ENCODE data around the gene ANKRD53. TPM values are rescaled to one million over a fixed set of nuclear protein-coding genes. Genes with fewer than 3 reads are reported as not detected.

The ANKRD53 gene
- total RNA-seq, 1 experiment from 2014 or later: not detected

- no peak for TF ChIP-seq REST (IDR thresholded peaks at IDR 0.05; ENCODE audit: low read depth)
- TF ChIP-seq CBX3 (IDR thresholded peaks at IDR 0.05; ENCODE audit: low read depth): no peak
- TF ChIP-seq YY1 (IDR thresholded peaks at IDR 0.05; ENCODE audit: extremely low read depth, insufficient replicate concordance, low read depth, low read length): no peak
- TF ChIP-seq SP1 (IDR thresholded peaks at IDR 0.05; ENCODE audit: low read depth): no peak
- no peak for TF ChIP-seq EZH2phosphoT487 (IDR thresholded peaks at IDR 0.05; ENCODE audit: borderline replicate concordance)
- no peak for TF ChIP-seq SRF (IDR thresholded peaks at IDR 0.05; ENCODE audit: low read depth)
- TF ChIP-seq MAX (IDR thresholded peaks at IDR 0.05): no peak
- no peak for TF ChIP-seq RAD21 (IDR thresholded peaks at IDR 0.05; ENCODE audit: low read depth)
Observed at GRCh38 chr2:70931376-70932000, 46.9 kb upstream of the ANKRD53 start (continued).

- Histone ChIP-seq H3K36me3 (ENCODE audit: control insufficient read depth in 1 of 2, insufficient read depth in 2 of 2, low read length in 2 of 2) (no peaks in the 10 kb centered on the region), H3K9me2 (ENCODE audit: insufficient read depth) (no peaks in the 10 kb centered on the region), H3K9ac (ENCODE audit: low read length) (no peak overlapping the region), H3K4me2 (ENCODE audit: low read length) (no peak overlapping the region), H3K4me3 (replicated peaks in 1 of 2; ENCODE audit: low read depth in 1 of 2, low read length in 2 of 2) (no peak overlapping the region), H3K27me3 (ENCODE audit: insufficient read depth, low read length) (no peaks in the 10 kb centered on the region), H3K9me3 (ENCODE audit: control insufficient read depth in 1 of 2, insufficient read depth in 1 of 2, low read depth in 1 of 2, low read length in 2 of 2) (no peaks in the 10 kb centered on the region), H3K4me1 (ENCODE audit: control insufficient read depth in 1 of 2, insufficient read depth in 2 of 2, low read length in 2 of 2) (peaks cover 0 to 4% of the 10 kb centered on the region in 2 experiments; a peak in 1 of 4 replicates), H2AFZ (ENCODE audit: low read depth, low read length, poor library complexity, severe bottlenecking) (no peak overlapping the region), H3K79me2 (ENCODE audit: insufficient read depth, low read length) (no peaks in the 10 kb centered on the region), H4K20me1 (ENCODE audit: insufficient read depth) (no peaks in the 10 kb centered on the region), H3K27ac (ENCODE audit: low read depth, low read length) (no peak overlapping the region)
- ChIA-PET RAD21 (ENCODE audit: low non-redundant PET in 1 of 2, low total read pairs in 2 of 2, uncharacterized antibody in 2 of 2, unreplicated experiment in 2 of 2) (no interaction called here), POLR2A (no interaction called here), CTCF (no interaction called here)
- ATAC-seq: no peak
- intact Hi-C loops (cut with micrococcal nuclease): no loop called here
- no peak for TF ChIP-seq ZBTB33 (IDR thresholded peaks at IDR 0.05; ENCODE audit: extremely low read depth, insufficient replicate concordance, low read length)
- TF ChIP-seq MAX (IDR thresholded peaks at IDR 0.05): no peak
- no peak for TF ChIP-seq SIN3A (IDR thresholded peaks at IDR 0.05; ENCODE audit: low read depth)
- no peak for TF ChIP-seq CBX3 (IDR thresholded peaks at IDR 0.05; ENCODE audit: low read depth)
- no peak for TF ChIP-seq EZH2phosphoT487 (IDR thresholded peaks at IDR 0.05; ENCODE audit: borderline replicate concordance)
- TF ChIP-seq EZH2 (IDR thresholded peaks at IDR 0.05): no peak
- TF ChIP-seq SRF (IDR thresholded peaks at IDR 0.05; ENCODE audit: low read depth): no peak
- no peak for TF ChIP-seq ELF1 (IDR thresholded peaks at IDR 0.05; ENCODE audit: borderline replicate concordance, low read depth)
- no TSS peak for BruUV-seq (replicated peaks)
- DNase-seq (ENCODE audit: low read depth, low spot score): no peak
Observed at GRCh38 chr2:70932631-70933230, 45.7 kb upstream of the ANKRD53 start.

All from HCT116 (cell line).